Hepatocyte (in vitro differentiated cells): ENCODE data around the gene POU3F1. TPM values are rescaled to one million over a fixed set of nuclear protein-coding genes. Genes with fewer than 3 reads are reported as not detected.

Source experiments
- DNase-seq: peaks from one replicate; pipeline ENCODE4 v3.0.0-alpha.2; 2016; ENCODE audit warnings: low spot score
- H2AFZ ChIP-seq: fragments of 200-600 bp; sonication (generic); 2 replicates; pipeline ENCODE4 v1.6.0; 2016; ENCODE audit warnings: antibody characterized with exemption, mild to moderate bottlenecking
- H3K27ac ChIP-seq: fragments of 200-600 bp; sonication (generic); 2 replicates; pipeline ENCODE4 v1.5.1; 2016; ENCODE audit warnings: mild to moderate bottlenecking
- H3K27me3 ChIP-seq: fragments of 200-600 bp; sonication (generic); 2 replicates; pipeline ENCODE4 v1.6.1; 2016
- H3K36me3 ChIP-seq: fragments of 200-600 bp; sonication (generic); replicated peaks from 2 replicates; pipeline ENCODE4 v1.5.1; 2016; ENCODE audit warnings: low read depth; ENCODE audit not compliant: insufficient read depth
- H3K4me1 ChIP-seq: fragments of 200-600 bp; sonication (generic); 2 replicates; pipeline ENCODE4 v1.5.1; 2016; ENCODE audit warnings: mild to moderate bottlenecking, moderate library complexity; ENCODE audit not compliant: insufficient read depth
- H3K4me2 ChIP-seq: fragments of 200-600 bp; sonication (generic); 2 replicates; pipeline ENCODE4 v1.6.0; 2016
- H3K4me3 ChIP-seq: fragments of 200-600 bp; sonication (generic); 2 replicates; pipeline ENCODE4 v1.5.1; 2016; ENCODE audit warnings: mild to moderate bottlenecking
- H3K79me2 ChIP-seq: fragments of 200-600 bp; sonication (generic); 2 replicates; pipeline ENCODE4 v1.6.0; 2017; ENCODE audit warnings: mild to moderate bottlenecking
- H3K9me2 ChIP-seq: fragments of 200-600 bp; sonication (generic); replicated peaks from 2 replicates; pipeline ENCODE4 v1.6.0; 2017; ENCODE audit warnings: mild to moderate bottlenecking; ENCODE audit not compliant: insufficient read depth
- H3K9me3 ChIP-seq: fragments of 200-600 bp; sonication (generic); 2 replicates; pipeline ENCODE4 v1.5.1; 2016; ENCODE audit warnings: low read depth, mild to moderate bottlenecking
- H4K20me1 ChIP-seq: fragments of 200-600 bp; sonication (generic); 2 replicates; pipeline ENCODE4 v1.6.0; 2016; ENCODE audit warnings: mild to moderate bottlenecking; ENCODE audit not compliant: insufficient read depth, poor library complexity, severe bottlenecking
- EZH2 ChIP-seq: fragments of 200-600 bp; sonication (generic); IDR thresholded peaks from 2 replicates; pipeline ENCODE4 v1.6.1; 2016; ENCODE audit warnings: antibody characterized with exemption, mild to moderate bottlenecking, borderline replicate concordance
- EZH2phosphoT487 ChIP-seq: fragments of 200-600 bp; sonication (generic); IDR thresholded peaks from one replicate; pipeline ENCODE4 v1.6.1; 2018; ENCODE audit warnings: antibody characterized with exemption, mild to moderate bottlenecking, low read depth, moderate library complexity; ENCODE audit not compliant: unreplicated experiment, severe bottlenecking
- WGBS: methylation state at CpG from one replicate; pipeline ENCODE4 v1.1.6; 2016; ENCODE audit warnings: low lambda C conversion rate; ENCODE audit errors: missing lambda C conversion rate; 5-methylcytosine and 5-hydroxymethylcytosine counted together
- polyA plus RNA-seq: library from polyadenylated mRNA; unstranded; fragments of >200 nt; fragmentation: Nextera tagmentation; extraction: Ambion mirVana; gene quantifications from 2 replicates; pipeline ENCODE4 v1.2.1, GENCODE V29; 2016
- total RNA-seq: library from RNA; depleted of rRNA; stranded (reverse); fragments of >200 nt; gene quantifications from 2 replicates; pipeline ENCODE4 v1.2.3, GENCODE V29; 2014
- TF ChIP-seq, protein P1 (sequence below): fragments of 200-600 bp; sonication (generic); IDR thresholded peaks from 2 replicates; pipeline ENCODE4 v1.5.1; 2016; ENCODE audit warnings: antibody characterized with exemption, mild to moderate bottlenecking; ENCODE audit not compliant: poor library complexity

POU3F1 gene
- total and polyA plus RNA-seq, 2 experiments from 2014 or later = 0.73 TPM; not detected in 1

DNA sequence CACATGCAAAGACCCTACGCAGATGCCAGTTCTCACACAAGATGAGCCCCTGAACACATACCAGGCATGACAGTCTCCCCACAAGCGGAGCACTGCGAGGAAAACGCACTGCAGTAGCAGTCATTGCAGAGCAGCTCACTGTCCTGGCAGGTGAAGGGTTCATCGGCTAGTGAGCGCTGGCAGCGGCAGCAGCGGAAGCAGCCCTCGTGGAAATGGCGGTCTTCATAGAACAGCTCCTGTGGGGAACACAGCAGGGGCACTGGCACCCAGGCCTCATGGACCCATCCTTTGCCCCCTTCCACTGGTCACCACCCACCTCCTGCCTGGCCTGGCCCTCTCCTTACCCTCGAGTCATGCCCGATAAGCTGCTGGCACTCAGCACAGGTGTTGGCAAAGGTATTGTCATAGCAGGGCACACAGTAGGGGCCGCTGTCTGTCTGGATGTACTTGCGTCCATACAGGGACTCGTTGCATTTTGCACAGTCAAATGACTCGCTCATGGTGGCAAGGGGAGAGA lies 47.6 kb downstream of the POU3F1 start:
- H3K27me3 ChIP-seq = no peaks in the 10 kb centered on the region
- no peak overlapping the region for H2AFZ ChIP-seq
- peak overlapping the region; percentile 68 for H3K4me2 ChIP-seq
- whole genome bisulfite sequencing = 92% methylated on average over 16 of the region's 16 CpGs
- H3K27ac ChIP-seq = peak overlapping the region; percentile 97
- no peak for DNase-seq
- TF ChIP-seq, protein P1, sequence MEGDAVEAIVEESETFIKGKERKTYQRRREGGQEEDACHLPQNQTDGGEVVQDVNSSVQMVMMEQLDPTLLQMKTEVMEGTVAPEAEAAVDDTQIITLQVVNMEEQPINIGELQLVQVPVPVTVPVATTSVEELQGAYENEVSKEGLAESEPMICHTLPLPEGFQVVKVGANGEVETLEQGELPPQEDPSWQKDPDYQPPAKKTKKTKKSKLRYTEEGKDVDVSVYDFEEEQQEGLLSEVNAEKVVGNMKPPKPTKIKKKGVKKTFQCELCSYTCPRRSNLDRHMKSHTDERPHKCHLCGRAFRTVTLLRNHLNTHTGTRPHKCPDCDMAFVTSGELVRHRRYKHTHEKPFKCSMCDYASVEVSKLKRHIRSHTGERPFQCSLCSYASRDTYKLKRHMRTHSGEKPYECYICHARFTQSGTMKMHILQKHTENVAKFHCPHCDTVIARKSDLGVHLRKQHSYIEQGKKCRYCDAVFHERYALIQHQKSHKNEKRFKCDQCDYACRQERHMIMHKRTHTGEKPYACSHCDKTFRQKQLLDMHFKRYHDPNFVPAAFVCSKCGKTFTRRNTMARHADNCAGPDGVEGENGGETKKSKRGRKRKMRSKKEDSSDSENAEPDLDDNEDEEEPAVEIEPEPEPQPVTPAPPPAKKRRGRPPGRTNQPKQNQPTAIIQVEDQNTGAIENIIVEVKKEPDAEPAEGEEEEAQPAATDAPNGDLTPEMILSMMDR = no peak
- no peak for TF ChIP-seq EZH2phosphoT487
- TF ChIP-seq EZH2 = no peak
- peaks cover 44% of the 10 kb centered on the region for H3K4me1 ChIP-seq
- H3K79me2 ChIP-seq = peaks cover 37% of the 10 kb centered on the region
- no peaks in the 10 kb centered on the region for H4K20me1 ChIP-seq
- H3K4me3 ChIP-seq = no peak overlapping the region
- no peaks in the 10 kb centered on the region for H3K9me3 ChIP-seq
- H3K9me2 ChIP-seq = no peaks in the 10 kb centered on the region
- H3K36me3 ChIP-seq = no peaks in the 10 kb centered on the region

DNA sequence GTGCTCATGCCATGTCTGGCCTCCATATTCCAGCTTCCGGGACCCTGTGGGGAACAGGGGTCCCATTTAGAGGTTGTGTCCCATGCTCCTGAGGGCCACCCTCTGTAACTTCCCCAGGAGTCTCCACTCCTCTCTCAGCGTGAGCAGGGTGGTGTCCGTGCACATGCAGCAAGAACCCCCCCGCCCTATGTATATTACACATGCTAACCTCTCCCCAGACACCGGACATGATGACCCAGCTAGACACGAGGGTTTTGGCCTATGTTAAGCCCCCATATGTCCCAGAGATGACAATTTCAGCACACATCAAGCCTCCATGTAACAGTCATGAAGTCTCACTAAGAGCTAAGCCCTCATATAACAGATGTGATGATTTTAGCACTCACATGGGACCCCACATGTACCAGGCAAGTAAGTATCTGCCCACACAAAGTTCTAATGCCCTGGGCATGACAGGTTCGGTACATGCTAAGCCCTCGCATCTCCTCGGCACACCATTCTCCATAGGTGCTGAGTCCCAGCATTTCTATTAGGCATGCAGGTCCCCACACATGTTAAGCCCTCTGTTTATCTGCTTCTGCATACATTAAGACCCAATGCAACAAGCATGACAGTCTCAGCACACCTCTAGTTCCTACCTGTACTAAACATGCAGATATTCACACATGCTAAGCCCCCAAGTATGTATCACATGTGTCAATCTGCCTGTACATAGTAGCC lies 48.3 kb downstream of the POU3F1 start:
- Histone ChIP-seq H3K4me3 (no peak overlapping the region), H3K27ac (peak overlapping the region; percentile 97), H3K9me2 (no peaks in the 10 kb centered on the region), H3K79me2 (peaks cover 30% of the 10 kb centered on the region), H3K36me3 (no peaks in the 10 kb centered on the region), H3K4me2 (no peak overlapping the region), H3K27me3 (no peaks in the 10 kb centered on the region), H3K9me3 (no peaks in the 10 kb centered on the region), H2AFZ (no peak overlapping the region), H3K4me1 (peaks cover 38% of the 10 kb centered on the region), H4K20me1 (no peaks in the 10 kb centered on the region)
- no peak for DNase-seq
- 97% methylated on average over 9 of the region's 9 CpGs for whole genome bisulfite sequencing
- TF ChIP-seq EZH2 (no peak), EZH2phosphoT487 (no peak)
- TF ChIP-seq, protein P1 = no peak

DNA sequence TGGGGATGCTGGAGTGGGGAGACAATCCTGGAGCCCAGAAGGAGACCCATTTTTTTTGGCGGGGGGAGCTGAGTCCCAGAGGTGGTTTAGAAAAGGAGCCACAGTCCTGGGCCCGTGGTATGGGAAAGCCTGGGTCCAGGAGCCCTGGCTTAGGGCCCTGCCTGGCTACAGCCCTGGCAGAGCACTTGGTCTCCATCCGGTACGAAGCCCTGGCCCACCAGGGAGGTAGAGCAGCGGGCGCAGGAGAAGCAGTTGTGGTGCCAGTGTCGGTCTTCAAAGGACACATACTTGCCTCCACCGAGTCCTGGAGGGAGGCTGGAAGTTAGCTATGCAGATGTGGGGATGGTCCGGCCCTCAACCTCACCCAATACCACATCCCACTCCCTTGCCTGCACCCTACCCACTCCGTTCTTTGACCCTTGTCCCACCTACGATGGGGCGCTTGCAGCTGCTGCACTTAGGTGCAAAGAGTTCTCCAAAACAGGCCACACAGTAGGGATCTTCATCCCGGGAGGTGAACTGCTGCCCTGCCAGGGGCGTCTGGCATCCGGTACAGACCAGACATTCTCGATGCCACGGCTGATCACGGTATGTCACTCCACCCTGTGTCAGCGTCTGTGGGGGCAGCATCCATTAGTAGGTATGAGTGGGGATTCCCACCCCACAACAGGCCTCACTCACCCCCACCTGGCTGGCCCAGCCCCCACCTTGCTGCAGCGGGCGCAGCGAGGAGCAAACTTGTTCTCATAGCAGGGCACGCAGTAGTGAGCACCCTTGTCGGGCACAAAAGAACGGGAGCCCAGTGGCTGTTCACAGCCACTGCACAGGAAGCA lies 49.1 kb downstream of the POU3F1 start:
- no peaks in the 10 kb centered on the region for H3K9me3 ChIP-seq
- H3K9me2 ChIP-seq = no peaks in the 10 kb centered on the region
- peak overlapping the region; percentile 96 for H3K27ac ChIP-seq
- no peak for DNase-seq
- H3K4me1 ChIP-seq = peaks cover 38% of the 10 kb centered on the region
- peaks cover 22% of the 10 kb centered on the region for H3K79me2 ChIP-seq
- WGBS = 94% methylated on average over 24 of the region's 25 CpGs
- H3K4me3 ChIP-seq = no peak overlapping the region
- H3K27me3 ChIP-seq = no peaks in the 10 kb centered on the region
- H4K20me1 ChIP-seq = no peaks in the 10 kb centered on the region
- no peak overlapping the region for H2AFZ ChIP-seq
- no peaks in the 10 kb centered on the region for H3K36me3 ChIP-seq
- peak overlapping the region; percentile 79 for H3K4me2 ChIP-seq
- TF ChIP-seq, protein P1 = no peak
- TF ChIP-seq EZH2 = no peak
- TF ChIP-seq EZH2phosphoT487 = no peak
